ENCODE results near the gene DHRS7.

DNA sequence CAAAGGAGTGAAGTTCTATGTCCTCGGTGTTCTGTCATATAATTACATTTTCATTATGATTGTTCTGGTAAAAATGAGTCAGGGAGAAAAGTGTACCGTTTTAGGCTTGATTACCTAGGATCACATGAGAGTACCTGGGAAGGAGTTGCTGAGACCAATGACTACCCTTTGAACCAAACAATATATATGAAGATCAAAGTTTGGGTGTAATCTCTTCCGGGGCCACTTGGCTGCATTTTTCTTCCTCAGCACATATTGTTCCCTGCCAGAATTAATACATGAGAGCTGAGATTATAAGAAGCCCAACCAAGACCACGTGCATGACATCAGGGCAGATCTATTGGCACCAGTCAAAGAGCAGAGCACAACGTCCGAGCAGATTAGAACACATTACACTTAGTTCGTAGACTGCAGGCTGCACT is 41.1 kb upstream of the DHRS7 start:
- TF ChIP-seq, protein P1, sequence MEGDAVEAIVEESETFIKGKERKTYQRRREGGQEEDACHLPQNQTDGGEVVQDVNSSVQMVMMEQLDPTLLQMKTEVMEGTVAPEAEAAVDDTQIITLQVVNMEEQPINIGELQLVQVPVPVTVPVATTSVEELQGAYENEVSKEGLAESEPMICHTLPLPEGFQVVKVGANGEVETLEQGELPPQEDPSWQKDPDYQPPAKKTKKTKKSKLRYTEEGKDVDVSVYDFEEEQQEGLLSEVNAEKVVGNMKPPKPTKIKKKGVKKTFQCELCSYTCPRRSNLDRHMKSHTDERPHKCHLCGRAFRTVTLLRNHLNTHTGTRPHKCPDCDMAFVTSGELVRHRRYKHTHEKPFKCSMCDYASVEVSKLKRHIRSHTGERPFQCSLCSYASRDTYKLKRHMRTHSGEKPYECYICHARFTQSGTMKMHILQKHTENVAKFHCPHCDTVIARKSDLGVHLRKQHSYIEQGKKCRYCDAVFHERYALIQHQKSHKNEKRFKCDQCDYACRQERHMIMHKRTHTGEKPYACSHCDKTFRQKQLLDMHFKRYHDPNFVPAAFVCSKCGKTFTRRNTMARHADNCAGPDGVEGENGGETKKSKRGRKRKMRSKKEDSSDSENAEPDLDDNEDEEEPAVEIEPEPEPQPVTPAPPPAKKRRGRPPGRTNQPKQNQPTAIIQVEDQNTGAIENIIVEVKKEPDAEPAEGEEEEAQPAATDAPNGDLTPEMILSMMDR (IDR thresholded peaks at IDR 0.05) = no peak
- no peak for TF ChIP-seq POLR2A (IDR thresholded peaks at IDR 0.05)
